GM18520 (cell line): ENCODE measurements around the gene PDE4A.

ENCODE experiments used
- ATAC-seq: cut with Tn5 transposase; IDR thresholded peaks from one replicate; pipeline ENCODE4 v1.9.1; 2021; ENCODE audit not compliant: unreplicated experiment

The PDE4A gene

DNA sequence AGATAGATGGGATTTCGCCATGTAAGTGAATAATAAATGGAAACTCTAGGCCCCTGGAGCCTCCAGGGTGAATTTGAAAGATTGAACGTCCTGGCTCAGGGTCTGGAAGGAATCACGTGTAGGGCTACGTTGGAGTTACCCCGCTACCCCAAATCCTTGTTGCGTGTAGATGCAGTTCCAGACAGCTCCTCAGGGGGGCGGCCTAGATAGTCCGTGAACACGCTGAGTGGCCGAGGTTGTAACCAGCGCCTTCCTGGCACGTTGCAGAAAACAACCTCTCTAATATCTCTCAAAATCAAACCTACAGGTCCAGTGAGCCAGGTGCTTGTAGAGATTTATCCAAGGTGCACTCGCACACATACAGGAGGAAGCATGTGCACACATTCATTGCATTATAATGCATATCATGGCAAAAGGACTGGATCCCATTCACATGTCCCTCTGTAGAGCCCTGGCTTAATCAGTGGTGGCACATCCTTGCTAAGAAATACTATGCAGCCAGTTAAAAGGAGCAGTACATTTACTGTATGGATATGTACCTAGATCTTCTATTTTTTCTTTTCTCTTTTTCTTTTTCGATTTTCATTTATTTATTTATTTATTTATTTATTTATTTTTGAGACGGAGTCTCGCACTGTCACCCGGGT is 85.4 kb downstream of the PDE4A start:
- ATAC-seq, result no peak

DNA sequence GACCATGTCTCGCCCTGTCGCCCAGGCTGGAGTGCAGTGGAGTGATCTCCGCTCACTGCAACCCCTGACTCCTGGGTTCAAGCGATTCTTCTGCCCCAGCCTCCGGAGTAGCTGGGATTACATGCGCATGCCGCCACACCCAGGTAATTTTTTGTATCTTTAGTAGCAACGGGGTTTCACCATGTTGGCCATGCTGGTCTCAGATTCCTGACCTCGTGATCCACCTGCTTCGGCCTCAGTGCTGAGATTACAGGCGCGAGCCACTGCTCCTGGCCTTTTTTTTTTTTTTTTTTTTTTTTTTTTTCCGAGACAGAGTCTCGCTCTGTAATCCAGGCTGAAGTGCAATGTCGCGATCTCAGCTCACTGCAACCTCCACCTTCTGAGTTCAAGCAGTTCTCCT is 87.7 kb downstream of the PDE4A start:
- no peak for ATAC-seq

DNA sequence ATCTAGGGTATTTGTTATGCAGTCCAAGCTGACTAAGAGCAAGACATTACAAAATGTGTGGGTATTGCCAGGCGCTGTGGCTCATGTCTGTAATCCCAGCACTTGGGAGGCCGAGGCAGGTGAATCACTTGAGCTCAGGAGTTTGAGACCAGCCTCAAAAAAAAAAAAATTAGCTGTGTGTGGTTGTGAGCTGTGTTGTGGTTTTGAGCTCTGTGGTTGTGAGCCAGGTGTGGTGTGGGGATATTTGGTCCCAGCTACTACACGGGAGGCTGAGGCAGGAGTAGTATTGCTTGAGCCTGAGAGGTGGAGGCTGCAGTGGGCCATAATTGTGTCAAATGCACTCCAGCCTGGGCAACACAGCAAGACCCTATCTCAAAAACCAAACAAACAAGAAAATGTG is 88.4 kb downstream of the PDE4A start:
- no peak for ATAC-seq

DNA sequence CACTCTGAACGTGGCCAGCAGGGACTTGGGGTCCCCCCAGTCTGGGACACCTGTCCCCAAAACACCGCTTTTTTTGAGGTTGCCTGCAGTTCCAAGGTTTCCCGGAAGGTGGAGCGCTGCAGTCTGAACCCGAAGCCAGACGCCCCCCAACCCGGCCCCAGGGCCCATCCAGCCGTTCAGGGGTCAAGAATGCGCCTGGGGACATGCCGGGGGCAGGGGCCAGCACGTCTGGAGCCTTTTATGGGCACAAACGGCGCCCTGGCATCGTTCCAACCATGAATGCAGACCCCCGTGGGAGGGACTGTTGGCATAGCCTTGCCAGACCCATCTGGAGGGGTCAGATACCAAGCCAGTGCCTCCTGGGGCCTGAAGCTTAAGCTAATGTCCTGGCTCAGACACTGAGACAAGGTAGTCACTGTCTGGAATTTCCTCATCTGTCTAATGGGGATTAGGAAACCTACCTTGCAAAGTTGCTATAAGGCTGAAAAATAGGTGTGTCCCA is 90.0 kb downstream of the PDE4A start:
- ATAC-seq, result no peak

DNA sequence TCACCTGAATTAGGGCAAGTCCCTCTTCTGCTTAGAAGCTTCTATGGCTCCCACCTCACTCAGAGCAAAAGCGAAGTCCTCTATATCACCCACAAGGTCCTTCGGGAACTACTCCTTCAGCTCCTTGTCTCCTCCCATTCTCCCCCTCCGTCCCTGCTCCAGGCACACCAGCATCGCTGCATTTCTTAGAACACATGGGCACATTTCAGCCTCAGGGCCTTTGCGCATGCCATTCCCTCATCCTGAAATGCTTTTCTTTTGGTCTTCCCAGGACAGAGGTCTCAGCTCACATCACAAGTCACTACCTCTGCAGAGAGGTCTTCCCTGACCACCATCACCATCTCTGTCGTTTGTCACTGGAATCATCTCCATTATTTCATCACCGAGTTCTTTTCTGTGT is 92.9 kb downstream of the PDE4A start:
- ATAC-seq, result no peak

DNA sequence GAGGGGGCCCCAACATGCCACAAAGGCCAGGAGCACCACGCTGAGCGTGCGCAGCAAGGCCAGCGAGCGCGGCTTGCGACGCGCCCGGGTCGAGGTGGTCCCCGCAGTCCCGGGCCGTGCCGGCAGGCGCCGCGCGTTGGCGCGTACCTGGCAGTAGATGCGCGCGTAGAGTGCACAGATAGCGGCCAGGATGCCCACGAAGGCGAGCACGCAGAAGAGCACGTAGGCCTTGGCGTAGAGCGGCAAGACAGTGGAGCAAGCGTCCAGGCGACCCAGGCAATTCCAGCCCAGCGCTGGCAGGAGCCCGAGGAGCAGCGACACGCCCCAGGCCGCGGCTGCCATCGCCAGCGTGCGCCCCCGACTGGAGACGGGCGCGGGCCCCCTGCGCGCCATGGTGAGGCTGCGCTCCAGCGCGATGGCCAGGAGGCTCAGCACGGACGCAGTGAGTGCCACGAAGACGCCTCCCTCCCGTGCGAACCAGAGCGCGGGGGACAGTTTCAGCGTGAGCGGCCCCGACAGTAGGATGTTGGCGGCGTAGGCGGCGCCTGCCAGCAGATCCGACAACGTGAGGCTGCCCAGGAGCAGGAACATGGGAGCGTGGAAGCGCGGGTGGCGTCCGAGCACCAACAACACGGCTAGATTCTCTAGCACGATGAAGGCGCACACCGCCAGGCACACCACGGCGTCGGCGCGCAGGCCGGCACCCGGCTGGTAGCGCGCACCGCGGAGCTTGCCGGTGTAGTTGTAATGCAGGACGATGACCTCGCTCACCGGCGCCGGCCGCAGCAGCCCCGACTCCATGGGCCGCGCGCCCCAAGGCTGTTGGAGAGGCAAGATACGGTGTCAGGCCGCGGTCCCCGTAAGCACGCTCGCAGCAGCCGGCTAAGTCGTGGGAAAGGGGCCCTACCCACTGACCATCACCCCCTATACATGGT is 94.1 kb downstream of the PDE4A start:
- ATAC-seq, result no peak

DNA sequence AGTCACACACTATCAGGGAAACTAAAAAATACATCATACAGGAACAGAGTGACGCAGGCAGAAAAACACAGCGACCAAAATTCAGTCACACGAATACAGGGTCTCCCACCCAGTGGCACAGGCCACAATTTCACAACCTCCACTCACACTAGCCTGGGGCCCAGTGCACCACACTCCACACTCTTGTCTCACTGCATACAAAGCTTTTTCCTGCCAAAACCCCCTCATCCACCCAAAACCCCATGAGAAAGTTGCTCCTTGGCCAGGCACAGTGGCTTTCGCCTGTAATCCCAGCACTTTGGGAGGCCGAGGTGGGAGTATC is 95.7 kb downstream of the PDE4A start:
- no peak for ATAC-seq

DNA sequence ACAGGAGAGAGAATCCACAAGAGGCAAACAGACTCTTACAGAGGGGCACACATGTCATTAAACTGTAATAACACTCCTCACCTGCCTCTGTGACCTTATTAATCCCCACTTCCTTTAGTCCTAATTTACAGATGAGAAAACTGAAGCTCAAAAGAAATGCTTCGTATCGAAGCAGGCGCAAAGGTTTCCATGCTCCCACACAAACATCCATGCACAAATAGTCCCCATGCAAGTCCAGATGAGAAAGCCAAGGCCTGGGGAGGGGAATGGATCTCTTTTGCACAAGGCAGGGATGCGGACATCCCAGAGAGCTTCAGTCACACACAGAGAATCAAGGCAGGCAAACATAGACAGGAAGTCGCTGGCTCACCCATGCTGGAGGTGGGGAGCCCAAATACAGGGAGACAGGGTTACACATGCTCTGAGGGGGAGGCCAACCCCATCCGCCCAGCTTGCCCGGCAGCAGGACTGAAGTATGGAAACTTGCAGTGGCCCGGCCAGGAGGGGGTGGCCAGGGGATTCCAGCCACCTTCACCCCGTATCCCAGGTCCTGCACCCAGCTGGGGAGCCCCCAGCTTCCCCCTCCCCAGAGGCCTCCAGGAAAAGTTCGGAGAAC is 96.4 kb downstream of the PDE4A start:
- ATAC-seq, result no peak

DNA sequence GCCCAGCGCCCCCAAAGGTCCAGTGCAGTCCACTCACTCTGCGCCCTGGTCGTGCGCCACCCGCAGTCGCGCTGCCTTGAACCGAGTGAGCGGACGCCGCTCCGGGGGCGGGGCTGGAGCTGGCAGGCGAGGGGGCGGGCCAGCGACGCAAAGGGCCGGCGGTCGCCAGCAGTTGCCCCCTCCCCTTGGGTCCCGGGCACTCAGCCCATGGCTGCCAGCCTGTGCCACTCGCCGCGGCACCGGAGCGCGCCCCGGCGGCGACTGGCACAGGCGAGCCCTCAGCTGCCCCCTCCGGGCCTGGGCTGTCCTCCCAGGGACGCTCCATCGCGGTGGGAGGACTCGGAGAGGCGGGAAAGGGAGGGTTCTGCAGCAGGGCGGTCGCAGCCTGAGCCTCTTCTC is 97.0 kb downstream of the PDE4A start, which contains the start of gene S1PR5:
TSS of gene S1PR5 (minus strand) at position 87 of the 399 bp plus-strand sequence. CDS start 2,436 bp downstream, outside the sequence.
- no peak for ATAC-seq

DNA sequence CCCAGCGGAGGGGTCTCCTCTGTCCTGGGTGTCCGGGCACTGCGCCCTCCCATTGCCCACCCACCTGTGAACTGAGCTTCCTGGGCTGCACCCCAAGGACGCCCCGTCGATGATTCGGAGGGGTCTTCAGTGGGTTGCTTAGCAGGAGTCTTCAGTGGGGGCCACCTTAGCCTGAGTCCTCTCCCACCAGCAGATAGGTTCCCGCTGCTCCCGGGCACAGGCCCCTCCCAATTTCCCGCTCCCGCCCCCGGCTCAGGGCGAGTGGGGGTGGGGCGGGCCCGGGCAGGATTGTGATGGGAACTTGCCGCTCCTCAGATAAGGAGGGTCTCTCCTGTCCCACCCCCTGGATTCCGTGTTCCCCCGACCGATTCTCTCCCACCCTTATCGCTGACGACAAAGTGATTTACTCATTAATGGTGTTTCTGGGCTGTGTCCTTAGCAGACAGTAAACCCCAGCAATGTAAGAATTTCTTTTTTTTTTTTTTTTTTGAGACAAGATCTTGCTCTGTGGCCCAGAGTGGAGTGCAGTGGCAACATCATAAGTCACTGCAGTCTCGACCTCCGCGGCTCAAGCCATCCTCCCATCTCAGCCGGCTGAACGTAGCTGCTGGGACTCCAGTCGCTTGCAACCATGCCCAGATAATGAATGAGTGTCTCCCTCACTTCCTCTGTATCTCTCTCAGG is 97.6 kb downstream of the PDE4A start:
- no peak for ATAC-seq

DNA sequence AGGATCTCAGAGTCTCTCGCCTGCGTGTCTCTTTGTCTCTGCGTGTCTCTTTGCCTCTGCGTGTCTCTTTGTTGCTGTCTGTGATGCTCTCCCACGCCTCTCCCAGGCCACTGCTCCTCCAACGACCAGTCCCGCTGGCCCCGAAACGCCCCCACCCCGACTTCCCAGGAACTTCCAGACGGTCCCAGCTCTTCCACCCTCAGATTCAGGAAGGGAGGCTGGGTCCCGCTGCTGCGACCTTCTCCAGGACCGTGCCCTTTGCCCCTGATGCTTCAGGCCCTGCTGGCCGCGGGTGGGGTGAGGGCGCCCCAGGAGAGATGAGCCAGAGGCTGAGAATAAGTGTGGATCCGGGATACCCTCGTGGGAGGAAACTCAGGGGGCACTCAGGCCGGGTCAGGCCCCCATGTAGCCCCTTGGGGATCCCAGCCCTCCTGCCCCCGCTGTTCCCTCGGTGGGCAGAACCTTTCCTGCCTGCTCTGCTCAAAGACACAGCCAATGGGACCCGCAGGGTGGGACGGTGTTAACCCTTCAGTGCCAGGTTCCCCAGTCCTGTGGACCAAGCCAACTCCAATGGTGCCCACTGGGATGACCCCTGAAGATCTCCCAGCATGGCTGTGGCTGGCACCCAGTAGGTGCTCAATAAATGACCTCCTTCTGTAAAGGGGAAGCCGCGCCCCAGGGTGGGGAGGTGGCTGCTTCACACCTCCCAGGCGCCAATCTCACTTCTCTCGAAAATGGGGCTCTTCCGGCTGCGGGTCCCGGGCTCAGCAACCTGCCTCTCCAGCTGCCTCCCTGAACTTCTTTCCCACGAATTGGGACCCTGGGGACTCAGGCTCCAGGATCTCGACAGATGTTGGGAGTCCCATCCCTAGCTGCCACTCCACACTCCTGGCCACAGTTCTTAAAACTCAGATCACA is 98.4 kb downstream of the PDE4A start:
- ATAC-seq, result no peak
